ENCODE measurements around the gene HDAC9. TPM values are rescaled to one million over a fixed set of nuclear protein-coding genes. Genes with fewer than 3 reads are reported as not detected.

HDAC9 gene
- total RNA-seq, 1 donor from 2014 or later = 27.6 TPM

DNA sequence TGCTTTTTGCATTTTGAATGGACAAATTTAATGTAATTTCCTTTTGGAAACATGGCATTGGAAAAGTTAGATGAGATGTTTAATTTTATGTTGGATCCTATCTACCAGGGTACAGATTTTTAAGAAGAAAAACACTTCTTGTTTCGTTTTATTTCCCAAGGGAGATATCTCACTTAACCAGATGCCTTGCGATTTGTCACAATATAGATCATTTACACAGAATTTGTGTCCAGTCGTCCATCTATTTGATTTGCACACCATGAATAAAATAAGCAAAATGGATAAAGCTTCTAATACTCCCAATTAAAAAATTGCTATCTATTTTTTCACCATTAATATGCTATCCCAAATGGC, 25.7 kb downstream of the HDAC9 start:
- H3K27me3 ChIP-seq (ENCODE audit: insufficient read depth, low read length) = no peaks in the 10 kb centered on the region
- peaks cover 26% of the 10 kb centered on the region for H3K4me1 Mint-ChIP-seq (ENCODE audit: low read depth, unreplicated experiment)
- no peak for FAIRE-seq
- H3K27me3 Mint-ChIP-seq (ENCODE audit: low read depth, unreplicated experiment) = no peaks in the 10 kb centered on the region
- no peaks in the 10 kb centered on the region for H4K20me1 ChIP-seq (ENCODE audit: insufficient read depth, low read length)
- DNase-seq (ENCODE audit: low read depth) = no peak
- peaks cover 18% of the 10 kb centered on the region for H3K4me1 ChIP-seq (ENCODE audit: insufficient read depth, low read length)
- no peaks in the 10 kb centered on the region for H3K9me3 Mint-ChIP-seq (ENCODE audit: unreplicated experiment)
- peaks cover 17% of the 10 kb centered on the region for H3K79me2 ChIP-seq (ENCODE audit: insufficient read depth, low read length)
- H3K4me3 ChIP-seq (ENCODE audit: insufficient read depth, low read depth, low read length) = no peak overlapping the region
- no peaks in the 10 kb centered on the region for H3K36me3 ChIP-seq (ENCODE audit: insufficient read depth, low read length)
- H3K4me2 ChIP-seq (ENCODE audit: low read length) = peak overlapping the region; percentile 74
- H3K27ac Mint-ChIP-seq (ENCODE audit: unreplicated experiment) = peak overlapping the region; percentile 88
- H3K27ac ChIP-seq (ENCODE audit: low read depth, low read length) = peak overlapping the region; percentile 65
- peak overlapping the region; percentile 31 for H3K9ac ChIP-seq (ENCODE audit: low read length)
- H3K36me3 Mint-ChIP-seq (ENCODE audit: low read depth, unreplicated experiment) = no peaks in the 10 kb centered on the region
- no peak overlapping the region for H2AFZ ChIP-seq (ENCODE audit: low read depth, low read length)
- H3K9me3 ChIP-seq (ENCODE audit: insufficient read depth, low read depth, low read length) = no peaks in the 10 kb centered on the region
- no peak overlapping the region for H3K4me3 Mint-ChIP-seq (ENCODE audit: unreplicated experiment)
- TF ChIP-seq, protein P1, sequence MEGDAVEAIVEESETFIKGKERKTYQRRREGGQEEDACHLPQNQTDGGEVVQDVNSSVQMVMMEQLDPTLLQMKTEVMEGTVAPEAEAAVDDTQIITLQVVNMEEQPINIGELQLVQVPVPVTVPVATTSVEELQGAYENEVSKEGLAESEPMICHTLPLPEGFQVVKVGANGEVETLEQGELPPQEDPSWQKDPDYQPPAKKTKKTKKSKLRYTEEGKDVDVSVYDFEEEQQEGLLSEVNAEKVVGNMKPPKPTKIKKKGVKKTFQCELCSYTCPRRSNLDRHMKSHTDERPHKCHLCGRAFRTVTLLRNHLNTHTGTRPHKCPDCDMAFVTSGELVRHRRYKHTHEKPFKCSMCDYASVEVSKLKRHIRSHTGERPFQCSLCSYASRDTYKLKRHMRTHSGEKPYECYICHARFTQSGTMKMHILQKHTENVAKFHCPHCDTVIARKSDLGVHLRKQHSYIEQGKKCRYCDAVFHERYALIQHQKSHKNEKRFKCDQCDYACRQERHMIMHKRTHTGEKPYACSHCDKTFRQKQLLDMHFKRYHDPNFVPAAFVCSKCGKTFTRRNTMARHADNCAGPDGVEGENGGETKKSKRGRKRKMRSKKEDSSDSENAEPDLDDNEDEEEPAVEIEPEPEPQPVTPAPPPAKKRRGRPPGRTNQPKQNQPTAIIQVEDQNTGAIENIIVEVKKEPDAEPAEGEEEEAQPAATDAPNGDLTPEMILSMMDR (IDR thresholded peaks at IDR 0.05; ENCODE audit: insufficient read depth, low read depth, low read length) = no peak
- TF ChIP-seq EZH2 (IDR thresholded peaks at IDR 0.05; ENCODE audit: insufficient read depth, low read length) = no peak

DNA sequence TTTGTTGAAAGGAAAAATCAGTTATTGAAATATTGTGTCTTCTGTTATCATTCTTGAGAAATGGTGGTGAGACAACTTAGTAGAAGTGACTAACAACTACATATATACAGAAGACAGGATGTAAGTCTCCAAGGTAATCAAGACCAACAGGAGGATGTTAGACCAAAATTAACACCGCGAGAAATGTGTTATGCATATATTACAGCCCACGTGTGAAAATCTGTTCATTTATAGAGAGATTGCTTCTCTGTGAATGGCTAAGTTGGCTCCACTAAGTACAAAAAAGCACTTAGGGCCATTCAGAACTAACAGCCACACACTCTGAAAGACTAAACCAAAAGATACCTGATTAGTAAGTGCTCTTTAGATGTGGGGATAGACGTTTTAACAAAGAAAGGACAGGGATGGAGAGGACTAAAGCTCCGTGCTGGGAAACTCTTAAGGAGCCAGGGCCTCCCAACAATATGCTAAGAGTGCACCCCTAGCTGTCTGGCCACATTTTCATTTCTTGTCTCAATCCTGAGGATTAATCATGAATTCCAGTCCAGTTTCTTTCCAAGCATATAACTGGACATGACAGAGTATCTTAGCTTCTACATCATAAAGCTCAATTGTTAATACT, 26.5 kb downstream of the HDAC9 start:
- H3K9ac ChIP-seq (ENCODE audit: low read length) = no peak overlapping the region
- DNase-seq (ENCODE audit: low read depth) = peak; percentile 20
- Mint-ChIP-seq H3K36me3 (ENCODE audit: low read depth, unreplicated experiment) (no peaks in the 10 kb centered on the region), H3K4me3 (ENCODE audit: unreplicated experiment) (no peak overlapping the region), H3K27me3 (ENCODE audit: low read depth, unreplicated experiment) (no peaks in the 10 kb centered on the region), H3K27ac (ENCODE audit: unreplicated experiment) (peak overlapping the region; percentile 26), H3K4me1 (ENCODE audit: low read depth, unreplicated experiment) (peaks cover 30% of the 10 kb centered on the region), H3K9me3 (ENCODE audit: unreplicated experiment) (no peaks in the 10 kb centered on the region)
- H3K79me2 ChIP-seq (ENCODE audit: insufficient read depth, low read length) = peaks cover 11% of the 10 kb centered on the region
- no peak overlapping the region for H2AFZ ChIP-seq (ENCODE audit: low read depth, low read length)
- peaks cover 18% of the 10 kb centered on the region for H3K4me1 ChIP-seq (ENCODE audit: insufficient read depth, low read length)
- no peaks in the 10 kb centered on the region for H3K36me3 ChIP-seq (ENCODE audit: insufficient read depth, low read length)
- no peaks in the 10 kb centered on the region for H3K27me3 ChIP-seq (ENCODE audit: insufficient read depth, low read length)
- H3K4me3 ChIP-seq (ENCODE audit: insufficient read depth, low read depth, low read length) = no peak overlapping the region
- no peak for TF ChIP-seq EZH2 (IDR thresholded peaks at IDR 0.05; ENCODE audit: insufficient read depth, low read length)
- TF ChIP-seq, protein P1 (IDR thresholded peaks at IDR 0.05; ENCODE audit: insufficient read depth, low read depth, low read length) = no peak
- peak overlapping the region; percentile 19 for H3K27ac ChIP-seq (ENCODE audit: low read depth, low read length)
- H3K4me2 ChIP-seq (ENCODE audit: low read length) = peak overlapping the region; percentile 5
- no peaks in the 10 kb centered on the region for H4K20me1 ChIP-seq (ENCODE audit: insufficient read depth, low read length)
- peak; percentile 50 for FAIRE-seq
- H3K9me3 ChIP-seq (ENCODE audit: insufficient read depth, low read depth, low read length) = no peaks in the 10 kb centered on the region

DNA sequence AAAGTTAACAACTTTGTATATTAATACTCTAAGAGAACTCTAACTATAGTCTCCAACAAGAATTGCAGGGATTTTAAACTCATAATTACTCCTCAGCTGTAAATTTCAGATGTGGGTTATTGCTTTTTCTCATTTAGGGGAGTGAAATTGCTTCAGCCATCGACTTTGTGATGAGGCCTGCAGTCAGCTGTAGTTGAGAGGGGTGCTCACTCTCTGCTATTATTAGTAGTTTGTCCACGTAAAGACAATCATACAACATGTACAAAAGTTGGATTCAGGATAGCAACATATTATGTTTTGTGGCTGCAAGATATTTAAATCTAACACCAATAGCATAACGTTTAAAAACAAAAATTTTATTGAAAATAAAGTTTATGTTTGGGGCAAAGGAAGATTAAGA, 28.7 kb downstream of the HDAC9 start:
- Histone ChIP-seq H3K27ac (ENCODE audit: low read depth, low read length) (no peak overlapping the region), H2AFZ (ENCODE audit: low read depth, low read length) (no peak overlapping the region), H3K27me3 (ENCODE audit: insufficient read depth, low read length) (no peaks in the 10 kb centered on the region), H3K79me2 (ENCODE audit: insufficient read depth, low read length) (peaks cover 6% of the 10 kb centered on the region), H3K4me2 (ENCODE audit: low read length) (no peak overlapping the region), H3K4me1 (ENCODE audit: insufficient read depth, low read length) (peaks cover 18% of the 10 kb centered on the region), H4K20me1 (ENCODE audit: insufficient read depth, low read length) (no peaks in the 10 kb centered on the region), H3K36me3 (ENCODE audit: insufficient read depth, low read length) (no peaks in the 10 kb centered on the region), H3K9ac (ENCODE audit: low read length) (no peak overlapping the region), H3K4me3 (ENCODE audit: insufficient read depth, low read depth, low read length) (no peak overlapping the region), H3K9me3 (ENCODE audit: insufficient read depth, low read depth, low read length) (no peaks in the 10 kb centered on the region)
- Mint-ChIP-seq H3K36me3 (ENCODE audit: low read depth, unreplicated experiment) (no peaks in the 10 kb centered on the region), H3K27me3 (ENCODE audit: low read depth, unreplicated experiment) (no peaks in the 10 kb centered on the region), H3K27ac (ENCODE audit: unreplicated experiment) (no peak overlapping the region), H3K4me3 (ENCODE audit: unreplicated experiment) (no peak overlapping the region), H3K9me3 (ENCODE audit: unreplicated experiment) (no peaks in the 10 kb centered on the region), H3K4me1 (ENCODE audit: low read depth, unreplicated experiment) (peaks cover 30% of the 10 kb centered on the region)
- FAIRE-seq (no peak), DNase-seq (ENCODE audit: low read depth) (no peak)
- TF ChIP-seq, protein P1 (IDR thresholded peaks at IDR 0.05; ENCODE audit: insufficient read depth, low read depth, low read length) = no peak
- no peak for TF ChIP-seq EZH2 (IDR thresholded peaks at IDR 0.05; ENCODE audit: insufficient read depth, low read length)

Data from astrocyte (in vitro differentiated cells and primary cell).